Activated CD4-positive, alpha-beta T cell treated with anti-CD3 and anti-CD28 coated beads, Interleukin-2, amount 50 U/mL, for 4 hours (primary cell): ENCODE results near the gene SORL1.

Experiments
- DNase-seq, 2 experiments: peaks; one replicate each; pipeline ENCODE4 v3.0.0-alpha.2; 2020

Gene SORL1

DNA sequence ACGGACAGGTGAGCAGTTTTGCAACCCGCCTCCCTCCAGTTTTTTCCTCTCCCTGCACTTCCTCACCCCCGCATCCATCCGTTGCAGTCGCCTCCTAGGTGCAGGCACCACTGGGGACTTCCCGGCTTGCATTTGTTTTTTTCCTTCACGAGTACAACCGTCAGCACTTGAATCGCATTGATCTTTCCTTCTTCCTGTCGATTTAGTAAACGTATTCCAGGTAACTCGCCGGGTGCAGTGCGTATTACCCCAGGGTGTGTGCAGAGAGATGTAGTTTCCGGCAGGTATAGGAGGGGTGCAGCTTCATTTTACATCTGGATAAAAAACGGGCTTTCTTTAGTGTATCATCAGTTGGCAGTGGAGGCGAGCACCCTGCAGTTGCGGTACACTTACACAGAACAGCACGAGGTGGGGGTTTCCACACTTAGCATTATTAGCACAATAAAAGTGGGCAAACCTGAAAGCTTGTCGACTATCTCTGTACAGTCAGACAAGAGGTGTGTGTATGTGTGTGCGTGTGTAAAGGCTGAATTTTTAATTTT lies 566 bp downstream of the SORL1 start, which contains the start of gene SORL1-AS1:
Gene SORL1-AS1, minus strand, starts transcription at position 359 of the 542 bp plus-strand sequence.
- peak; percentile 63 for DNase-seq

DNA sequence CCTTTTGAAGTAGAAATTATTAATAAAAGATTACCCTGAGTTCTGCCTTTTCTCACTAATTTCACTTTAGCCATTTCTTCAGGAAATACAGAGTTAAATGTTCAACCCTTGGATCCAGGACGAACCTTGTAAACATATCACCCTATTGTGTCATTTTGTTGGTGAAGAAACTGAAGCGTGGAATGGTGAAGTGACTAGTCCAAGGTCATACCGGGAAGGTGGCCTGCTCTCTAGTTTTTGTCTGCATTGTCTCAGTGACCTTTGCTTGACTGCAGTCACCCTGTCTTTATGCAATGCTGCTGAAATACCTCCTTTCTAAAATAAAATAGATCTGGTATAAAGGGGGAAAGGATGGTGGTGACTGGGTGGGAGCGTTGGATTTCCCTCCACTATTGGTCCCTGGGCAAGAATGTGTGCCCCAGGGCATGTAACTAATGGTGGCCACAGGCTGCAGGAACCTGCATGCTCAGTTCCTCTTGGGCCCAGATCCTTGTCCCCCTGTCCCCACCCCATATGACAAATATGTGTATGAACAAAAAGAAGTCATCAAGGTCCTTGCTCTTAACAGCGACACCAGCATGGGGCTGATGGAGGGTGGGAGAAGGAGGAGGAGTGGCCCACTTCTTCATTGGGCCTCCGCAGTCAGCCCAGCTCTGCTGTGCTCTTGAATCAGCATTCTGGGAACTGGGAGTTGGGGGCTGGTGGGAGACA lies 1.6 kb downstream of the SORL1 start:
- no peak for DNase-seq

DNA sequence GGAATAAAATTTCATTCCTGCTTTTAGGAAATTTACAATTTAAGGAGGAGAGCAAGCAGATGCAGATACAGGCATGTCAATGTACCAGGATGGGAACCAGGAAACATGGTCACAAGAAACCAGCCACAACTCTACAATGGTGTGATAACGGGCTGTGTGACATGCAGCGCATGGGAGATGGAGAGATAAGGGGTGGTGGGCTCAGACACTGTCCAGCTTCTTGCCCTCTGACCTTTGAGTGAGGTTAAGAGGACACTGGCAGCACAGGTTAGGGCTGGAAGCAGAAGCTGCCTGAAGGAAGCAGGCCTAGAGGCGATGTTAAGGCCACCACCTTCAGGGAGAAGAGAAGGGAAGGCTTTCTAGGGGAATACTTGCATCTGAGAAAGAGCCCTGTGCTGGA lies 3.0 kb downstream of the SORL1 start:
- DNase-seq = no peak

DNA sequence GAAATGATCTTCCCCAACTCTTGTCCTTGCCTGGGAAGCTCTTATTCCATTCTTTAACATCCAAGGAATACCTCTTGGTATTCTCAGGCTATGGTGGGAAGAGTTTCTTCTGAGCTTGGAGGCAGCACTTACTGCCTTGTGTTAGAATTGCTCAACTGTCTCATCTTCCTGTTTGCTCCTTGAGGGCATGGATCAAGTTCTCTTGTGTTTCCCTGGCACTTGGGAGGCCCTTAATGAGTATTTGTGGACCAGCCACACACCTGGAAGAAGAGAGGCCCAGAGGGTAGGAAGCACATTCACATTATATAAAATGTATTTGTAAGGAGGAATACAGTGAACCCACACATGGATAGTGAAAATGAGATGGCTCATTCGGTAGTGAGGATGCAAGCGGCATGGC lies 4.0 kb downstream of the SORL1 start:
- DNase-seq = no peak

DNA sequence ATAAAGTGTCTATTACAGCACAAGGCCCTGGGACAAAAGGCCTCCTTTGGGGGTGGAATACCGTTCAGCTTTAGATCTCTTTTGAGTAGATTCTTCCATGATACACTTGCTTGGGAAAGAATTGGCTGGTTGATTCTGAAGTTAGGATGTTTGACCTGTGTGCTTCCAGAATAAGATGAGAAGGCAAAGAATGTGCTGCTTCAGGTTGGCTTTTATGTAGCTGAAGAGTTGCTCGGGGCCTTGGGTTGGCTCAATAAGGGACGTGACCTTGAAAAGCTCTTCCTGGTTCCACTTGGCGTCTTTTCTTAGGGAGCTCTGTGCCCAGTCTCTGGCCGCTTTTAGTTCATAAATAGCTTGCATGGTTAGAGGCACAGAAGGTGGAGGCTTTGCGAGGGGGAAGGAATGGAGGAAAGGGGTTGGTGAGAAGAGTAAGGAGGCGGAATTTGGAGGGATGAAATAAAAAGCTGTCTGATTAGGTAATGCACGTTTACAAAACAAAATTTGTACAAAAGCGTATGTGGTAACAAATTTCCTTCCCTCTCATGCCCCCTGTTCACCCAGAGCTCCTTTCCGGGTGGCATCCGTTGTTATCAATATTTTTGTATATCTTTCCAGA lies 4.8 kb downstream of the SORL1 start:
- DNase-seq = no peak

DNA sequence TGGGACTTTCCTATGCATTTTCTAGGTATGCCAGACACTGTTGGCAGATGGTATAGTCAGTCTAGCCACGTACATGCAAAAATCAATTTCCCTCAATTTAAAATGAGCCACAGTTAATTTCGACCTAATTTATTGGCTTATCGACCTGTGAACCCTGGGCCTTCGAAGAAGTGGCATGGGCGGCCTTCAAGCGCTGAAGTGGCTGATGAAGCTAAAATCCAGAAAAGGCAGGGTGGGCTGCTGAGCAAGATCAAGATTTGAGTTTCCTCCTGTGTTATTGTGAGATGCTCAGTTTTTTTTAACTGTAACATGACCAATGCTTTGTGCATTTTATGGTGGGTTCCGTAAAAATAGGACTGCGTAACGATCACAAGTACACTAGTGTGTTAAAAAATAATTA lies 6.4 kb downstream of the SORL1 start:
- no peak for DNase-seq

DNA sequence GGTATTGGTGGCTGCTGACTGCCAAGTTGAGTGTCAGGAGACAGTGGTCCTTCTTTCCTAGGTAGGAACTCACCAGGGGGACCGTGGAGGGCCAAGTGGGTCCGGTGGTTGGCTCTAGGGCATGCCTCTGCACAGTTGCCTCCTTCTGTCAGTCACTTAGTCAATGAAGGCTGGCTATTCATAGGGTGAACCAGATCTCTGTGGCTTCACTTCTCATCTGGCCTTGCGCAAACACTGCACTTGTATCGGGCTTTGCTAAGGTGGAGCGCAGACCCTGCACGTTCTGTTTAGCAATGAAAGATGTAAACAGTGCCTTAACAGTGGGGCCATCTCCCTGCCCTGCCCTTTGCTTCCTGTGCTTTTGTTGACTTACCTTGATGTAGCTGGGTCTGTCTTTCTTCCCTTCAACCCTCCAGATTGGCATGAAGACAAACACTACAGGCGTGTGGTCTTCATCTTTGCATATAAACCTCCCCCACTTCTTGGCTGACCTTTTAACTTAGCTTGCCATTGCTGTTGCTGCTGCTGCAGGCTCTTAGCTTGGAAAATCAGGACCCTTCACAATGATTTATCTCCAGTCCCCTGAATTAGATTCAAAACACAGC lies 7.4 kb downstream of the SORL1 start:
- no peak for DNase-seq

DNA sequence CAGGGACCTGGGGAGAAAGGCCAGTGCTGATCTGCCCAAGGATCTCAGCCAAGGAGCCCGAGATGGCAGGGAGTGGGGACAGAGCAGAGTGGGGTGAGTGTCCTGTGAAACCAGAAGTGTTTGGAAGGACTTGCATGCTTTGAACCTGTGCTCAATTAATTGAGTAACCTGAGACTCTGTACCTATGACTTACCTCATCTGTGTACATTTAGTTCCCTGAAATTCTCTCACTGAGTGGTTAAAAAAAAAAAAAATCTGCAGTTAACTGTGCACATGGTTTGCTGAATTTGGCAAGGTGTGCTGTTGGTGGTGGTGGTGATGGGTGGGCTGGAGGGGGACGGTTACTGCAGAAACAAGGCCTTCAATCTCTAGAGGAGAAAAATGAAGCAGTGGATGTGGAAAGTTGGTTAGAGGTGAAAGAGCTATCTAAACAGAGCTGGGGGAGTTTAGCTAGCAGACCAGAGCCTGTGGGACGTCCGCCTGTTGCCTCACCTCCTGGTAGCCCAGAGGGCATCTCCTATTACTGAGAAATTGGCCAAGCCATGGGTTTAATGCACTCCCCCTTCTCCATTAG lies 8.9 kb downstream of the SORL1 start:
- DNase-seq = no peak

DNA sequence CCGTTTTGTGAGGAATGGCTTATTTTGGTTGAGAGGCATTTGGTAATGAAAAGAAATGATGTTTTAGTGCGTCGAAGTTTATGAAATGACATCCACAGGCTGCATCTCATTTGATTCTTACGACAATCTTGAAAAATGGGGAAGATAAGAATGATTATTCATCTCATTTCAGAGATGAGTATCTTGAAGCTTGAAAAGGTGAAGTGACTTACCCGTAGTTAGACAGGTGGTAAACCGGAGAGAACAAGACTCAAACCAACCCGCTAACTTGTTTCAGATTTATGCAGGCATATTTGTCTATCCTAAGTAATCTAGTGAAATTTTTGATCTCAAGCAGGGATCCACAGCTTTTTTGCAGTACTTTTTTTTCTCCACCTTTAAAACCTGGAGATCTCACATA lies 9.7 kb downstream of the SORL1 start:
- DNase-seq = no peak

DNA sequence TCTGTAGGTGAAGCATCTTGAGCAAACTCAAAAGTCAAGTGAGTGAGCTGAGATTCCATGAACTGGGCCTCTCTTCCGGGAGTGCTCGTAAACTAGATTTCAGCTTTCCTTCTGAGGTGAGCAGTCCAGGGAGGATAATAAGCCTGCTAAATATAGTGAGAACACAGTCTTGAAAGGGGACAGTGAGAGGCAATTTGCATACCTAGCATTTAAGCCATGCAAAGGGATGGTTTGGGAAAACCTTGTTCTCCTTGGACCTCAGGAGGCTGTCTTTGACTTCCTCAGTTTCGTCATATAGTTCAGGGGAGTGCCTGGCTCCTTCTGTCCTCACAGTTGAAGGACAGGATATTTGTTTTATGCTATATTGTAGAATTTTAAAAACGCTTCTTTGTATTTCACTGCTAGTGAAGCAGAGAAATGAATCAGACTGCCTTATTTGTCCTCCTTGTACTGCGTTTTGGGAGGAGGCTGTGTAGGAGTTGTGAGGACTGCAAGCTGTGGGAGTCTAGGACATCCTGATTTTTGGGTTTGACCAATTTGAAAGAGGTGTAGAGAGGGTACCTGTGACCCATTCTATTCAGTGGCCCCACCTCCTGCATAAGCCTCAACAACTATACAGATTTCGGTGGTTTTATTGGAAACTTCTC lies 11.7 kb downstream of the SORL1 start:
- no peak for DNase-seq

DNA sequence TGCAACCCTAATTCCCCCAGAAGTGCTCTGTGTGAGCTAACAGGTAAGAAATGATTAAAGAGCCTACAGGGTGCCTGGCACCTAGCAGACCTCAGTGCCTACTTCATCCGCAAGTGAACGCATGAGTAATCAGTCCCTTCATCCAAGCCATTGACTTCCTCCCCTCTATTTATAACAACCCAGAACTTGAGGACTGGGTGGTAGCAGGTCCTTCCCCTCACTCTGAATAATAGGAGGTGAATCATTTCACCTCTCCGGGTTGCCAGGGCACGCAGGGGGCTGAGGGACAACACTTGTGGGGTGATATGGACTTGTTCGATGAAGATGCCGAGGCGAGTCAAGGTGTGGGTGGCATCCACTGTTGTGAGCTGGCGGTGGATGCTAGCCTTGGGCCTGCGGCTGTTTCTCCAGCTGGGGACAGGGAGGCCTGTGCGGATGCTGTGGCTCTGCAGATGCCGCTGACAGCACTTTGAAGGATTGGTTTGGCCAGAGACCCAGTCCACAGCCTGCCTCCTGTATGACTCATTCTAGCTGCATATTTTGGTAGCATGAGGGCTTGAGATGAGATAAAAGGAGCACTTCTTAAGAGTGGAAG lies 12.3 kb downstream of the SORL1 start:
- DNase-seq = peak; percentile 72 to 75

DNA sequence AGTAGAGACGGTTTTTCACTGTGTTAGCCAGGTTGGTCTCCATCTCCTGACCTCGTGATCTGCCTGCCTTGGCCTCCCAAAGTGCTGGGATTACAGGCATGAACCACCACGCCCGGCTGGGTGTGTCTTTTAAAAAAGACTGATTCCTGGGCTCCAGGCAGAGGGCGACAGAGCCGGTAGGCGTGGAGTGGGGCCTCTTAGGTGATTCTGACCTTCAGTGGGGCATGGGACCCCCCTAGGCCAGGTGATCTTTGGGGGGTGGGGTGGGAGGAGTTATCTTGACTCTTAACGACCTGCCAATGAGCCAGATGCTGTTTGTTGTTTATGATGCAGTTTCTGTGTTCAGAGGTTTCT lies 13.6 kb downstream of the SORL1 start:
- no peak for DNase-seq

DNA sequence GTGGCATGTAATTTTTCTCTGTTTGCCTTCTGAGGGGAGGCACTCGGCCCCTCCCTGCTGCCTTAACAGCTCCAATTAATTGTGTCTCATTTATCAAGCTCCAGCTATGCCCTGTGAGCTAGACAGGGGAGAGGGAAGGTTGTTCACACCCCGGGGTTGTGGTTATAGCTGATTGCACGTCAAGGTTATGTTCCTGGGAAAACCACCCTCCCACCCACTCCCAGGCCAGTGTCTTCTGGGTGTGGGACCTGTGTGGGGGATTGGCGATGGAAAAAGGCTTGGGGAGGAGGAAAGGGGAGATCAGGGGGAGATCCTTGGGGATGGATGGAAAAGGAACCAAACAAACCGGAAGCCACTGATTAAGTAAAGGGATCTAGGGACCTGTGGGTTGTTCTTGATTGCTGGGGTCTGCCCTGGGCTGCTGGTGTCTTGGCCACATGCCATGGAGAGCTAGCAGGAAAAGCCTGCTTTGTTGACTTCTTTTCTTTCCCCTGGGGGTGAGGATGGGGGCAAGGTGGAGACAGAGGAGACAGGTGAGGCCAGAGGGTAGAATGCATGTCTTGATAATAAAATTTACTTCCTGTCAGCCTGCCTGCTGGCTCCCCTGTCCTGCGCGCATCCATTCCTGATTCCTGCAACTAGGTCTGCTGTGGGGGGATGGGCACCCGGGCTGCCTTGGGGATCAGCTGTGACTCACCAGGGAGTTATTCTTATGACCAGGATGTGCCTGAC lies 14.1 kb downstream of the SORL1 start:
- DNase-seq = peak in 1 of 2 experiments; percentile 33

DNA sequence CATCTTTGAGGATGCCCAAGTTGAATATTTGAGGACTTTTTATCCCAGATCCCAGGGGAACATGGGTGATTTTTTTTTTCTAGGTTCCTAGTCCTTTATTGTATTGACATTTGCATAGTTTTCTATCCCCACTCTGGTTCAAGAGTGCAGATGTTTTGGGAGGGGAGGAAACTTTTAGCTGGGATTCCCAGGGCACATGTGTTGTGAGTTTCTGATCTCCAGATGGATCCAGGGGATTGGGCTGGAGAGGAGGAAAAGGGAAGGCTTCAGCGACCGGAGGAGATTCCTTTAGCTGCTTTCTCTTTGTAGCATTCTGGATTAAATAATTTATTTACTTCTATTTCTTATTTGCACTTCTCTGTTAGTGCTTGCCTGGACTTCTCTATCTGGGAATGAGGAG lies 15.4 kb downstream of the SORL1 start:
- DNase-seq = no peak

DNA sequence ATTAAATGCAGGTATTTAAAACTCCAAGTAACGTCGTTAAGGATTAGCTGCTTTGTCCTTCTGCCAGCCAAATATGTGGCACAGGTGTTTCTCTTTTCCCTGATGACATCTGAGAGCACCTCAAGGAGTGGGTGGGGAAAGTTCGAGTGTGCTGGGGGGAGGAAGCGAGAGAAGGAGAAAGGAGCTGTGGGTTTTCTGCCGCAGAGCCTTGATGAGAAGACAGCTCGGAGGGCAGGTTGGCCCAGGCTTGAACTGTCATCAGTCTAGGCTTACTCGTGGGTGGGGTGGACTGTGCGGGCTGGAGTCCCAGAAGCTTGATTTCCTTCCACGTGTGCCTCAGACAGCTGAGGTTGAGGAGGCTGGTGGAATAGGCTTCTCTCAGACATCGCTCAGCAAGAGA lies 15.9 kb downstream of the SORL1 start:
- DNase-seq = peak; percentile 81 to 87

DNA sequence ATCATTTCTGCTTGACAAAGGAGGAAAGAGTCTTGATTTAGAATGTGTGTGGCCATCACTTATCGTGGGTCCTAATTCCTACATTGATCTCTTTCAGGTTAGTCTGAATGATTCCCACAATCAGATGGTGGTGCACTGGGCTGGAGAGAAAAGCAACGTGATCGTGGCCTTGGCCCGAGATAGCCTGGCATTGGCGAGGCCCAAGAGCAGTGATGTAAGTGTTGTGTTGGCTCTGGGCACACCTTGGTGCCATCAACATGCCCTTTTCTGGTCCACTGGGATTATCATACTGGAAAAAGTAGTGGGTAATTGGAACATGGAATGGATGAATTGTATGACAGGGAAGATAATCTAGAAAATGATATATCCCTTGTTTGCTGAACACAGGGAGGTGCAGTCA lies 17.8 kb downstream of the SORL1 start:
- DNase-seq = no peak

DNA sequence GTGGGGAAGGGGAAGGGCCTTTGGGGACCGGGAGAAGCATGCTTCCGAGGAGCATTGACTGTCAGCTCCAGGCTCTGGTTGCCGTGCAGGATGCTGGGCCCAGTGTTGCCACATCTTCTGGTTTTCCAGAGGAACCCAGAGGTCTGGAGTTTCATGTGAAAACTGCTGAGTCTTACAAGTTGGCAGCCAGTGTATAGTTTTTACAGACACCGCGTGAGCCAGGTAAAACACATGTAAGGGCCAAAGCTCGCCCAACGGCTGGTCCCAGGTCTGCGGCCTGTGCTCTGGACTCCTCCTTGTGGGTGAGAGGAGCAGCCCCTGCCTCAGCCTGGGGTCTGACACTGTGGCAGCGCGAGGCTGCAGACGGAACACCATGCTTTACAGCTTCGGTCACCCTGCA lies 19.1 kb downstream of the SORL1 start:
- DNase-seq = no peak

DNA sequence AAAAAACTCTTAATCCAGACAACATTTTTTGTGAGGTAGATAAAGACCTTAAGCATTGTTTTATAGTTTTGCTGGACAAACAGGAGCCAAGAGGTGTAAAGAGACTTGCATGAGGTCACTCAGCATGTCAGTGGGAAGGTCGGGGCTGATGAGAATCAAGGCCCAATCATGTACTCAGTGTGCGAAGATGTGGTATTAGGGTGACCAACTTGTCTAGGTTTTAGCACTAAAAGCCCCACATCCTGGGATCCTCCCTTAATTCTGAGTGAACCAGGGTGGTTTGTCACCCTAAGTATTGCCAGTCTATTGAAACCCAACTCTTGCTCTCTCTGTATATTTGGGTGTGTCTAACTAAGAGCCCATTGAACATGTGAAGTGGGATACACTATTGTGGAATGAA lies 20.2 kb downstream of the SORL1 start:
- no peak for DNase-seq

DNA sequence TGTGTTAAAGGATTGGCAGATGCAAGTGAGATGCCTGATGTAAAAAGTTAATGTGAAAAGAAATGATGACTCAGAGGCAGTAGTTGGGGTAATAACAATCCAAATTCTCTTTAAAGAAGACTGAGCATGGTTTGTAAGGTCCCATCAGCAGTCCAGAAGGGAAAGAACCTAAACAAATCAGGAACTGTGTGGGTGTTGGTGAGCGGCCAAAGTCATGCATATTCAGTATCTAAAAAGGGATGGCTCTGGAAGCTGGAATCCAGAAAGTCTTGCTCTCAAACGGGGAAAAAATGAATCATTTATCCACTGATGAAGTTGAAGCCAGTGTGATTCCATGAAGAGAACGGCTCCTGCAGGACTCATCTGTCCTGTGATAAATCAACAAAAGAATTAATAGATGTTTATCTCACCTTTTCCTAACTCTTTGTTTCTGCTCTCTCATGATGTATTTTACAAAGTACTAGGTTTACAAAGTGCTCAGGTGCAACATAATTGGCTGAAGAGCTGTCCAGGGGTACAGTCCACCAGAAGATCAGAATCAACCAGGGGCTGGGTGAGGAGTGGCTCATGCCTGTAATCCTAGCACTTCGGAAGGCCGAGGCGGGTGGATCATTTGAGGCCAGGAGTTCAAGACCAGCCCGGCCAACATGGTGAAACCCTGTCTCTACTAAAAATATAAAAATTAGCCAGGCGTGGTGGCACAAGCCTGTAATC lies 21.1 kb downstream of the SORL1 start:
- no peak for DNase-seq

DNA sequence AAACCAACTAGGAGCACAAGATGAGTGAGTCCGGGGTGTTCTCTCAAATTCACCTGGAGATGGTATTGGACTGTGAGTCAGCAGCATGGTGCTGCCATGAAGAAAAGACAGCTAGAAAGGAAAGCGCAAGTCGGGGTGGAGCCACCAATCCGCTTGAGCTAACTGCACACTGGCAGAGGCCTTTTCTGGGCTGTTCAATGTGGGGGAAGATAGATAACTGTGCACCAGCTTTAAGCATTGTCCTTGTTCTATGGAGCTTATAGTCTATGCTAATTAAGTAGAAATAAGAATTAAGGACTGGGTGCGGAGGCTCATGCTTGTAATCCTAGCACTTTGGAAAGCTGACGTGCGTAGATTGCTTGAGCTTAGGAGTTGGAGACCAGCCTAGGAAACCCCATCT lies 22.6 kb downstream of the SORL1 start:
- no peak for DNase-seq

DNA sequence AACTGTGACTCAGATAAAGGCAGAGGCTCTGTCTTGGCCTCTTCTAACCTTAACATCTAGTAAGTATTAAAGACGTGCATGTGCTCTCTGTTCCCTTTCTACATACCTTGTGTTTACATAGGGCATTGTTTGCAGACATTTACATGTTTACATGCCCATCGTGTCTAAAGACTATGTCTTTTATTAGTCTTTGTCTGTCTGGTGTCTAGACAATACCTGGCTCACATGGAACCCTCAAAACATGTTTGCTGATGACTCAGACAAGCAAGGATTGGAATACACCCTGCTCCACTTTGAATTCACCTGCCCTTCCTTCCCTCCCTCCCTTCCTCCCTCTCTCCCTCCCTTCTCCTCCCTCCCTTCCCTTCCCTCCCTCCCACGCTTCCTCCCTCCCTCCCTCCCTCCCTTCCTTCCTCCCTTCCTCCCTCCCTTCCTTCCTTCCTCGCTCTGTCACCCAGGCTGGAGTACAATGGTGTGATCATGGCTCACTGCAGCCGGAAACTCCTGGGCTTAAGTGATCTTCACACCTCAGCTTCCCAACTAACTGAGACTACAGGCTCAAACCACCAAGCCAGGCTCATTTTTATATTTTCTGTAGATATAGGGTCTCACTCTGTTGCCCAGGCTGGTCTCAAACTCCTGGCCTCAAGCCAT lies 24.4 kb downstream of the SORL1 start:
- DNase-seq = no peak
